Fibroblast of peridontal ligament (primary cell): ENCODE results near the gene ARHGDIG.
"Not testable (repeated sequence)": the region's sequence is repeated elsewhere in the genome, so short reads cannot be mapped to it uniquely, and the experiment has no call there.

Experiments
- DNase-seq: peaks from one replicate; pipeline ENCODE4 v3.0.0-alpha.2; 2010; ENCODE audit errors: extremely low read depth

The ARHGDIG gene

GRCh38 chr16:330741-331140 is 50.4 kb downstream of the ARHGDIG start:
- DNase-seq: no peak

GRCh38 chr16:331181-331814 is 50.9 kb downstream of the ARHGDIG start:
- DNase-seq: not testable (repeated sequence)
